ENCODE data around the gene PLPPR3.
"Not testable (repeated sequence)": the region's sequence is repeated elsewhere in the genome, so short reads cannot be mapped to it uniquely, and the experiment has no call there.

PLPPR3 gene

GRCh38 chr19:853614-854220 lies 32.0 kb upstream of the PLPPR3 start:
- DNase-seq = not testable (repeated sequence)

GRCh38 chr19:853014-853585 lies 31.3 kb upstream of the PLPPR3 start:
- DNase-seq = no peak

DNA sequence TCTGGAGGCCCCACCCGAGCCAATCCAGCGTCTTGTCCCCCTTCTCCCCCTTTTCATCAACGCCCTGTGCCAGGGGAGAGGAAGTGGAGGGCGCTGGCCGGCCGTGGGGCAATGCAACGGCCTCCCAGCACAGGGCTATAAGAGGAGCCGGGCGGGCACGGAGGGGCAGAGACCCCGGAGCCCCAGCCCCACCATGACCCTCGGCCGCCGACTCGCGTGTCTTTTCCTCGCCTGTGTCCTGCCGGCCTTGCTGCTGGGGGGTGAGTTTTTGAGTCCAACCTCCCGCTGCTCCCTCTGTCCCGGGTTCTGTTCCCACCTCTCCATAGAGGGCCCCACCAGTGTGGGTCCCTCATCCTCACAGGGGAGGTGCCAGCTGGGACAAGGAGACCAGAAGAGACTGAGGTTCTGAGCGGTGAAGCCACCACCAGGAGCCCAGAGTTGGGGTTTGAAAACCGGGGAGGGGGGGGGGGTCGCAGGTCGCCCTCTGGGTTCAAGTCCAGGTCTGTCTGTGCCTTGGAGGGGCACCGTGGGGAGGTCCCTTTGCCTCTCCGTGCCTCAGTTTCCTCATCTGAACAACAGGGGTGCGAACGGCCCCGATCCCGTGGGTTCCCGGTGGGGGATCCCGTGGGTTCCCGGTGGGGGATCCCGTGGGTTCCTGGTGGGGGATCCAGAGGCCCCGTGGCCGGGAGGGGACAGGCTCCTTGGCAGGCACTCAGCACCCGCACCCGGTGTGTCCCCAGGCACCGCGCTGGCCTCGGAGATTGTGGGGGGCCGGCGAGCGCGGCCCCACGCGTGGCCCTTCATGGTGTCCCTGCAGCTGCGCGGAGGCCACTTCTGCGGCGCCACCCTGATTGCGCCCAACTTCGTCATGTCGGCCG lies 30.6 kb upstream of the PLPPR3 start, which contains the start of gene ELANE:
Gene ELANE (plus strand): TSS at position 168 of the 878 bp plus-strand sequence. CDS start 26 bp downstream, at position 194.
- no peak for DNase-seq

- no peak for DNase-seq
These were observed 29.2 kb upstream of the PLPPR3 start for GRCh38 chr19:850979-851335.

DNA sequence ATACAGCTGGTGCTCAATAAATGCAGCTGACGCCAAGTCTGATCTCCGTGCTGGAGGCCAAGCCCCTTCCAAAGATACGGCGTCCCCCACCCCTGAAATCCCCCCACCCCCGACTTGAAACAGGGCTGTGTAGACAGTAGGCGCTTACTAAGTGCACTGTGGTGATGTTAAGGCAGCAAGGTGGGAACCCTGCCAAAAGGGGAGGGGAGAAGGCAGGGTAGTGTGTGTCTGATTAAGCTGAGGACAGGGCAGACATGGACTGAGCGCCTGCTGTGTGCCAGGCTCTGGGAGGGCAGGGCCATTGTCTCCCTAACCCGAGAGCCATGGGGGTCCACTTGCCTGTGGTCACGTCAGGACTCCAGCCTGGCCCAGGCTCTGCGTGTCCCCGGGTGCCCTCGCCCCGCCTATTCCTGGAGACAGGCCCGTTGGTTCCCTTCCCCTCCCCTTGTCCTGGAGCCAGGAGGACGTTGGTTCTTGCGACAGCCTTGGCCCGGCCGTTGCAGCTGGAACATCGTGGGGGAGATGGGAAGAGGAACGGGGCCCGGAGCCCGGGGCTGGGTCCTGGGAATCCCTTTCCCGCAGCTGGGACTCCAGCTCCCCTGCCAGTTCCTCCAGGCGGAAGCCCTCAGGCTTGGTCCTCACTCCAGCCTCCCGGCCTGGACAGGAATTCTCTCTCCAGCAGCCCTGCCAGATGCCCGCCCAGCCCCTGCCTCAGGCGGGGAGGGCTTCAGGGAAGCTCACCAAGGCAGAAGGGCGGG lies 28.6 kb upstream of the PLPPR3 start:
- no peak for DNase-seq

DNA sequence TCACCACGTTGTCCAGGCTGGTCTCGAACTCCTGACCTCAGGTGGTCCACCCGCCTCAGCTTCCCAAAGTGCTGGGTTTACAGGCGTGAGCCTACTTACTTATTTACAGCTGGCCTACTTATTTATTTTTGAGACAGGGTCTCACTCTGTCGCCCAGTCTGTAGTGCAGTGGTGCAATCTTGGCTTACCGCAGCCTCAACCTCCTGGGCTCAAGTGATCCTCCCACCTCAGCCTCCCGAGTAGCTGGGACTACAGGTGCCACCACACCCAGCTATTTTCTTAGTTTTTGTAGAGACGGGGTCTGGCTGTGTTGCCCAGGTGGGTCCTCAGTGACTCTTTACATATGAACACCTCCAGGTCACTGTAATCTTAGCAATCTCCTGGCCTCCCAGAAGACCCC lies 27.4 kb upstream of the PLPPR3 start:
- DNase-seq = not testable (repeated sequence)

DNA sequence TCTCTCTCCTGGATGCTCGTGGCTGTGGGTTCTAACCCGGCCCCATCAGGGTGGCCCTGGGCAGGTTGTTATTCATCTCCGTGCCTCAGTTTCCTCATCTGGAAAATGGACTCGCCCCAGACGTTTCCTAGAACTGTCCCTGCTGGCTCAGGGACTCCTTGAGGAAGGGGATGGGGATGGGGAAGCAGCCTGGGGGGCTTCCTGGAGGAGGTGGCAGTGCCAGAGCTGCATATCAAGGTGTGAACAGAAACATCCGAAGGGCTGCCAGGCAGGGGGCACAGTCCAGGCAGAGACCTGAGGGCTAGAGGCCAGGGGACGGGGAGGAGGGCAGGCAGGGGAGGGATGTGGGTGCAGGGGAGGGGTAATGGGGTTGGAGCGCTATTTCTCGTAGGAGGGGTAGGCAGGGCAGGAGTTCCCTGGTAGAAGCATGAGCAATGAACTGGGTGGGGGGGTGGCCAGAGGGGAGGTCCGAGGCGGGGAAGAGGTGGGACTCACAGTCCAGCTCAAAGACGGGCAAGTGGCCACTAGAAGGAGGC lies 26.7 kb upstream of the PLPPR3 start:
- no peak for DNase-seq

DNA sequence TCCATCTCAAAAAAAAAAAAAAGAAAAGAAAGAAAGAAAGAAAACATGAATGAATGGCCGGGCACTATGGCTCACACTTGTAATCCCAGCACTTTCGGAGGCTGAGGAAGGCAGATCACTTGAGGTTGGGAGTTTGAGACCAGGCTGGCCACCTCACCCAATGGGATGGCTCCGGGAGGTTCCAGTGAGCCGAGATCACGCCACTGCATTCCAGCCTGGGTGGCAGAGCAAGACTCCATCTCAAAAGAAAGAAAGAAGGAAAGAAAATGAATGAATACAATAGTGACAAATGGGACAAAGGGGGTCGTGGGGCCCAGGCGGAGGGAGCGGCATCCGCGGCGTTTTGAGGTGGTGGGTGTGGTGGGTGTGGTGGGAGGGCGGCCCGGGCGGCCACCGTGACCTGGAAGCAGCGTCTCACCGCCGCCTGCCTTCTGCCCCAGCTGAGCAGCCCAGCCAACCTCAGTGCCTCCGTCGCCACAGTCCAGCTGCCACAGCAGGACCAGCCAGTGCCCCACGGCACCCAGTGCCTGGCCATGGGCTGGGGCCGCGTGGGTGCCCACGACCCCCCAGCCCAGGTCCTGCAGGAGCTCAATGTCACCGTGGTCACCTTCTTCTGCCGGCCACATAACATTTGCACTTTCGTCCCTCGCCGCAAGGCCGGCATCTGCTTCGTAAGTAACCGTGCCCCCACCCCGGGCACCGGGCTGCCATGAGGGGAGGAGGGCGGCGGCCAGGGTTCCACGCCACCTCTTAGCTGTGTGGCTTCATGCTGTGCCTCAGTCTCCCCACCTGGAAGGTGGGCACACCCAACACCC lies 24.2 kb upstream of the PLPPR3 start:
- DNase-seq = no peak

DNA sequence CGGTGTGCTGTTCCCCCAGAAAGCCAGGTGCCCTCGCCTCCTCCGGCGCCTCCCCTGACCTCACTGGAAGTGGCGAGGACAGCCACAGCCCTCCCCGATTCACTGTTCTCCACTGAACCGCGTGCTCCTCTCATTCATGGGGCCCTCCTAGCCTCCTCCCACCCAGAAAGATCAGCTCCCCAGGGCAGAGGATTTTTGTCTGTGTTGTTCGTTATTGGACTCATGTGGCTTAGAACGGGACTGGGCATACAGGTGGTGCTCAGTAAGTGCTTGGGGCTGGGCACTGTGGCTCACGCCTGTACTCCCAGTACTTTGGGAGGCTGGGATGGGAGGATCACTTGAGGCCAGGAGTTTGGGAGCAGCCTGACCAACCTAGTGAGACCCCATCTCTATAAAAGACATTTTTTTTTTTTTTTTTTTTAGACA lies 22.8 kb upstream of the PLPPR3 start:
- no peak for DNase-seq

GRCh38 chr19:843836-844545 lies 22.2 kb upstream of the PLPPR3 start:
- no peak for DNase-seq

DNA sequence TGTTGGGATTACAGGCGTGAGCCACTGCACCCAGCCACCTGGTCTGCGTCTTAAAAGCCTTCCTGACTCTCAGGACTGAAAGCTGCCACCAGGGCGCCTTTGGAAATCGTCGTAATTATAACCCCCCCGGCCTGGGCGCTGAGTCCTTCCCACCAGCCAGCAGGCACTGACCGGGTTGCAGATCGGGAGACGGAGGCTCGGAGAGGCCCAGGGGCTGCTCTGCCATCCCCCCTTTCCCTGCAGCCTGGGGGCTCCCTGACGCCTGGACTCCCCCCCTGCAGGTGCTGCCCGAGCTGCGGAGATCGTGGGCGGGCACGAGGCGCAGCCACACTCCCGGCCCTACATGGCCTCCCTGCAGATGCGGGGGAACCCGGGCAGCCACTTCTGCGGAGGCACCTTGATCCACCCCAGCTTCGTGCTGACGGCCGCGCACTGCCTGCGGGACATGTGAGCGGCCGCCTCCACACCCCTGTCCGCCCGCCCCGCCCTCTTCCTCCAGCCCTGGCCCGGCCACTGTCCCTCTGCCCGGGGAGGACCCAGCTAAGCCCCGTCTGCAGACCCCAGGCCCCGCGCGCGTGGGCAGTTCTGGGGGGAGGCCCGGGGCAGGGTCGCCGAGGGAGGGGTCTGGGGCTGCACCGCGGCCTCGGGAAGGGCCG lies 21.6 kb upstream of the PLPPR3 start:
- no peak for DNase-seq

GRCh38 chr19:842802-843179 lies 21.0 kb upstream of the PLPPR3 start:
- not testable (repeated sequence) for DNase-seq

GRCh38 chr19:840519-841206 lies 18.9 kb upstream of the PLPPR3 start, which contains the start of gene PRTN3:
PRTN3 (plus strand) TSS chr19:840999; CDS start chr19:841009, 10 bp downstream.
- DNase-seq = no peak

DNA sequence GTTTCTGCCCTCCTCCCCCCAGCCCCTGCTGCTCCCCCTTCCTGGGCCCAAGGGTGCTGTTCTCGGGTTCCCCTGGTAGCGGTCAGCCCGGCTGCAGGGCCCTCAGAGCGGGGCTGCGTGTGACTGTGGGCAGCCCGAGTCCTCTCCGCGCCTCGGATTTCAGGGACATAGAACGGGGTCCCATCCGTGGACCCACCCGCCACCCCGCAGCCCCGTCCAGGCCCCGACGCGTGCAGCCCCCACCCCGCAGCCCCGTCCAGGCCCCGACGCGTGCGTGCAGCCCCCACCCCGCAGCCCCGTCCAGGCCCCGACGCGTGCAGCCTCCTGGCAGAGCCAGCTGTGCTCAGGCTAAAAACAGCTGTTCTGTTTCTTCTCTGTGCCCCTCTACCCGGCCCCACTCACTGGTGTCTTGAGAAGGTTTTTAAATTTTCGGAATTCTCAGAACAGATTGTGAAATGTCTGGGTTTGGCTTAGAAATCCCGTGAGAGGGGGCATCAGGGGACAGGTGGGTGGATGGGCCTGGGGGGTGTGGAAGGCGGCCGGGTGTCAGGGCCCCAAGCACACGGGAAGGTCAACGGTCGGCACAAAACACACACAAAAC lies 13.6 kb upstream of the PLPPR3 start:
- no peak for DNase-seq

- no peak for DNase-seq
These were observed 12.5 kb upstream of the PLPPR3 start for GRCh38 chr19:834216-834615.

- no peak for DNase-seq
These were observed 9.9 kb upstream of the PLPPR3 start for GRCh38 chr19:831407-832369.

GRCh38 chr19:829129-829758 lies 7.5 kb upstream of the PLPPR3 start:
- no peak for DNase-seq
